Measurements from ENCODE around the gene TRERF1. TPM values are rescaled to one million over a fixed set of nuclear protein-coding genes. Genes with fewer than 3 reads are reported as not detected.
"Not testable (repeated sequence)": the region's sequence is repeated elsewhere in the genome, so short reads cannot be mapped to it uniquely, and the experiment has no call there.

TRERF1 gene
- total RNA-seq, 1 donor from 2014 or later, result 0.40 TPM

DNA sequence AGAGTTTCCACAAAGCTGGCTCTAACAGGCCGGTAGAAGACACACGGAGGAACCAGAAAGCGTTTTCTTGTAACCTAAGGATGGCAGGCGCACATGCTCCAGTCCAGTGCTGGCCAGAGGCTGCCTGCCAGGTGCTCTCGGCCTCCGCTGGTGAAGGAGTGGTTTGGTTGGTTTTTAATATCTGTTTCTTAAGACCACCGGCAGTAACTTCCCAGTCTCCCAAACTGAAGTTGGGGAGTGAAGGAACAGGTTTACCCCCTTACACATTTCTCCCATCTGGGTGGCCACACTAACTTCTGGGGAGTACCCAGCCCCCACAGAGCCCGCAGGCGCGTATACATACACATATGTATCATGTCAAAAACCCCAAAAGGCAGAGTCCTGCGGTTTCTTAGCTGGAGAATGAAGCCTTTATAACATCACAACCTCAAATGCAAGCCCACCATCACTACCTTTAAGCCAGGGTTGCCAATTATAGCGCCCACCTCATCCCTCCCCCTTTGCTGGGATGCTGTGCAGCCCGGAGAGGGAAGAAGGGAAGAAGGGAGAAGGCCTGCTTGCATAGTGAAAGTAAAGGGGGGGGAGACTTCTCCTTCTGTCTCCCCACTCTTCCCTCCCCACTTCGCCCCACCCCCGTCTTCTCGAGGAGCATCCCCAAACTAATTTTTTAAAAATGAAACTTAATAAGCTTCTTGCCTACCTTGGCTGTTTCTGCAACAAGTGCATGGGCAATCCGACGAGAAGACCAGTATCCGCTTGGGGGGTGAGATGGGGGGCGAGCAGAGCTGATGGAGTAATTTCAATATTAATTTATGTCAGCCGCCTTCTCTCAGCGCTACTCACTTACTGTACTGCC, 1.0 kb downstream of the TRERF1 start:
- DNase-seq (ENCODE audit: low read depth, low spot score), result no peak

DNA sequence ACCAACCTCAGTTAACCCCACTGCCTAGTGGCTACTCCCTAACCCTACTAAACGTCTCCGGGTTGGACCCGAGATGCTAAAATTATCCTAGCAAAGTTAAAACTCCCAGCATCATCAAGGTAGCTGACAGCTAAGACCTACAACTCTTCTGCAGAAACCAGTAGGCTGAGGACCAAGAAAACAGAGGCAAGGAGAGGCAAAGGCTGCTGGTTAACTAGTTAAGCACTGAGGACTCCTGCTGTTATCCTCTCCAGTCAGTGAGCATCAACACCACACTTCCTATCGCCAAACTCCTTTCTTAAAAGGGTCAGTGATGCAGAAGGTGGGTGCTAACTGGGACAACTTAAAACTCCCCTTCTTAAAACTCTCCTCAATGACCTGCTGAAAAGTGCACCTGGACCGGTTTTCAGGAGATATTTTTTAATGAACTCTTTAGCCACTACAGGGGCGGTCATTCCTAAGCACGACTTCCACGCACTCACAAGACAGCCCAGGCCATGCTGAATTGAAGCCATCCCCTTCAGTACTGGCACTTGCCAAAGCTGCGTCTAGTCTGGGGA, 1.7 kb downstream of the TRERF1 start:
- no peak for DNase-seq (ENCODE audit: low read depth, low spot score)

DNA sequence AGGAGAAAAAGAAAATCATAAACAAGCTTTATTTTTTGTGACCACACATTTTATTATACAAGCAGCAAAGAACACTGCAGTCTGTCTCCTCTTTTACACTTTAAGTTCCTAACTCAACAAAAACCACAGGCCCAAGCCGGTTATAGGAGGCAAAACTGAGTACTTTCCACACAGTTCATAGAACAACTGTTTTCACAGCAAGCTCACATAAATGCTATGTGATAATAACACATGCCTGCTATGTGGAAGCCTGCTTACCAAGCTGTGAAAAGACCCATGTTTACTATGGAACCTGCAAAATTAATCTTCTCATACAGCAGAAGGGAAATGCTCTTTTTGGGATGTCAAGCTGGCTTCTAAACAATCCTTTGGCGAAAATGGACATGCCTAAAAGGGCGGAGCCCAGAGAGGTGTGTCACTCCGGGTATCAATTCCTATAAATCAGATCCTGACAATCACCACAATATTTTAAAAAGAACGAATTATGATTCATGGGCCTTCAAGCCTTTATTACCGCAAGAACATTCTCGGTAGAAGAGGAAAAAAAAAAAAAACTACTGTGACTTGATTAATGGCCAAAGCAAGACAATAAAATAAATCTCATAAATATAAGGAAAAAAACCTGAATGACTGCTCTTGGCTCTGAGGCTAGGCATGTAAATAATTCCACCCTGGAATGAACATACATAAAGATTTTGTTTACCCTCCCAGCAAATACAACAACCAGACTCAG, 2.6 kb downstream of the TRERF1 start:
- DNase-seq (ENCODE audit: low read depth, low spot score), result no peak

DNA sequence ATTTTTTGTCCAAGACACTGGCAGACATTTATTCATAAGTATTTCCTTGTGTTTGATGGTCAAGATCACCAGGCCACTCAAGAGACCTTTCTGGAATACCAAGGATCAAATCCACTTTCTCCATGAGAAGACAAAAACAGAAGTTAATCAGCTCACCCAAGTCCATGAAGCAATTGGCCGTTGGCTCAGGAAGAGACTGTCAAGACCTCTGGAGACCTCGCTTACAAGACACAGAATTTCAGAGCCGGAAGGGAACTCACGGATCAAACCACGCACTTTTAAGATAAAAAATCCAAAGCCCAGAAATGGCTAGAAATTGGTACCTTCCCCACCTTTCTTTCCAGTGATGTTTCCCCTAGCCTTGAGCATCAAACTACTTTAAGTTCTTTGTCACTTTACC, 3.3 kb downstream of the TRERF1 start:
- DNase-seq (ENCODE audit: low read depth, low spot score), result no peak

DNA sequence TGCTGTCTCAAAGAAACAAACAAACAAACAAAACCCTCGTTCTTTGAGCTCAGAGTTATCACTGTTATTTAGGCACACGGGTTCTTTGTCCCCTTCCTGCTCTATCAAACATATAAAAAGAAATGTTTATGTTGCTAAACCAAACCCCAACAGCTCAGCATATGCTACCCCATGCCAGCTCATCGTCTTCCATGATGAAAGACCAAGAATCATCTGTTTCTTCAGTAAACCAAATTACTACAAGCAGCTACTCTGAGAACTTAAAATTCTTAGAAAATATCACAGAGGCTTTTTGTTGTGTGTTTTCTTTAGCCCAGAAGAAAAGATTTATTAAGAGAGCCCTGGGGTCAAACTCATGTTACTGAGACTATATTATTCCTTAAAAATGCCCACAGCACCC, 4.7 kb downstream of the TRERF1 start:
- no peak for DNase-seq (ENCODE audit: low read depth, low spot score)

DNA sequence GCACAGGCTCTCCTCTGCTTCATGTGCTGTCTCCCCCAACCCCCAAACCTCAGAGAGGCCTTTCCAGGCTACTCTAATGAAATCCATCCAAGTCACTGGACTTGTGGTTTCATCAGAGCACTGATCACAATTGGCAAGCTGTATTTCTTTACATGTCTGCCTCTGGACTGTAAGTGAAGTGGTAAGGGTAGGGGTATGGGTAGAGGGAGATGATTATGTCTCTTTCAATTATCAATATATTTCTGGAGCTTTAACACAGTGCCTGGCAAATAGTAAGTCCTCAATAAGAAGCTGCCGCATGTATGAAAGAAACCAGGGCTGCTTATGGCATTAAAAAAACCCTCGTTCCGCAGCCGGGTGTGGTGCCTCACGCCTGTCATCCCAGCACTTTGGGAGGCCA, 5.4 kb downstream of the TRERF1 start:
- no peak for DNase-seq (ENCODE audit: low read depth, low spot score)

DNA sequence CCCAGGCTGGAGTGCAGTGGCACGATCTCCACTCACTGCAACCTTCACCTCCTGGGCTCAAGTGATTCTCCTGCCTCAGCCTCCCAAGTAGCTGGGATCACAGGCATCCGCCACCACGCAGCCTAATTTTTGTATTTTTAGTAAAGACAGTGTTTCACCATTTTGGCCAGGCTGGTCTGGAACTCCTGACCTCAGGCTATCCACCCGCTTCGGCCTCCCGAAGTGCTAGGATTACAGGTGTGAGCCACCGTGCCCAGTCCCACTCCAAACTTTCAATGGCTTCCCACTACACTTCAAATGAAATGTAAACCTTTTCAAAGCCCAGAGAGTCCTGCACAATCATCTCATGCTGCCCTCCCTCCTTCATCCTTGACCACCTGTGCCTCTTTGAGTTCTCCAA, 5.8 kb downstream of the TRERF1 start:
- DNase-seq (ENCODE audit: low read depth, low spot score), result not testable (repeated sequence)

DNA sequence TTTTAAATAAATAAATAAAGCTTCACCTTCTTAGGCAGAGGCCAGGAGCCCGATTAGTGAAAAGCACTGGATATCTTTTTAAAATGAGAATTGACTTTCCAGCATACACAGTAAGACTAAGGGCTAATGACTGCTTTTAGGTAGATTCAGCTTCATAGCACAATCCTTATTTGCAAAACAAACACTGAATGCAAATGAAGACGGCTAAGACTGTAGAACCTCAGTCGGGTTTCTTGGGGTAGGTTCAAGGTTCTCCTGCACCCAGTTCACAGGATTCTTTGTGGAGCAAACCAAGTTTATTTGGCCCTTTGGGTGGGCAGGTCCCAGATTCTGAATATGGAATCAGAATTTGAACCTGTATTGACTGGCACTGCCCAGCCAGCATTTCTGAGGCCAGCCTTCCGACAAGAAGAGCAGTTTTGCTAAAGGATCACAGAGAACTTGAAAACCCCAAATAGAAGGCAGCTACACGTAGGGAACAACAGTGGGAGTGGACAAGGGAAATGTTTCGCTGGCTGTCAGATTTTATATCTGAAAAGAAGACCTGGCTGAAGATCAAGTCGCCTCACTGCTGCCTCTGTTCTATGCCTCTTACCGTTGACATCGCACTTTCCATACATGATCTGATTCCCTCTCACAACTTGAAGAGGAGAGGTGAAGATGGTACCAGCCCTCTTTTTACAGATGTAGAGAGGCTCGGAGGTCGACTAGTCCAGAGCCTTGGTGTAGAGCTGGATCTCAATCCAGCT, 8.2 kb downstream of the TRERF1 start:
- no peak for DNase-seq (ENCODE audit: low read depth, low spot score)

DNA sequence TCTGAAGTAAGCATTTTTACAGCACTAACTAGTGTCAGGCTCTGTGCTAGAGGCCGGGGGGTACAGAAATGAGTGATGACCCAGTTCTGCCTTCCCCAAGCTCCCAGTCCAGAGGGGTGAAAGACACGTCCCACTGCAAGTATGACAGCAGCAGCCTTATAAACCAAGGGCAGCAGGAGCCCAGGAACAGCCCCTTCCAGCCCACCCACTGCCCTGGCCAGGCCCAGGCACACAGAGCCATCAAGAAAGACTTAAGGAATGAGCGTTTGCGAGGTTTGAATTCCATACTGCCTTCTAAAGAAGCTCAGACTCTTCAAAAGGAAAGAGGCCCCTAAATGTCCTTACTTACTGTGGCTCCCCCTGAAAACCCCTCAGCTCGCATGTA, 10.0 kb downstream of the TRERF1 start:
- no peak for DNase-seq (ENCODE audit: low read depth, low spot score)

DNA sequence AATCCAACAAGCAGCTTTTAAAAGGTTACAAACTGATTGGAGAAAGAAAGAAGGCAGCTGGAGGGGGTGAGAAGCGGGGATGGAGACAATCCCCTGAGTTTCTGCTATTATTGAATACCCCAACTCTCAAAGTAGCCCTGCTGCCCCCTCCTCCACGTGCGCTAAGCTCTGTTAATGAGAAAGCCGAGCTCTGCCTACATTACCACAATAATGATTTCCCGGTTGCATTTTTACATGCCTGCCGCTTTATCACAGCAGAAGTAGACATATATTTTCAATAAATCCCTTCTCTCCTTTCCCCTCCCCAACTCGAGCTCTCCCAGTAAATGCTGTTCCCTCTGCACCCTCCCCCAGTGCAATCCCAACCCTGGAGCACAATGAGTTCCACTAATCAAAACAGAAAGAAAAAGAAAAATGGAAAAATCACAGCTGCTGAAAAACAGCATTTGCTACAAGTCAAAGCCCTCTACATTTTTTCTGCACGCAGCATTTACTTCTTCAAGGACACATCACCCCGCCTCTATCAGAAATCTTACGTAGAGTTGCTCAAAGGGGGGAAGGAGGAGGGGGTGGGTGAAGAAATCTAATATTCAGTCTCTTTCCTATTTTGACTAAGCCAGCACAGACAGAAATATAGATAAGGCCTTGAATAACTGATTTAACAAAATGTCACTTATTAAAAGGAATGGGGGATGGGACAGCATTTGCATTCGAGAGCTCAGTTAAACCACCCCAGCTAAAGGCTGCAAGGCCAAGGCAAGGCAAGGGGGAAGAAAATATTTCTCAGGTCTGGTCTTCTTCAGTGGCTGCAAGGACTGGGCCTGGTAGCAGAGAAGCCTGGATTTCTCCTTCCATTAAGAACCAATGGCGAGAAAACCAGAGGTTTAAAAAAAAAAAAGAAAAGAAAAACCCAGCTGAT, 10.7 kb downstream of the TRERF1 start:
- DNase-seq (ENCODE audit: low read depth, low spot score), result no peak

DNA sequence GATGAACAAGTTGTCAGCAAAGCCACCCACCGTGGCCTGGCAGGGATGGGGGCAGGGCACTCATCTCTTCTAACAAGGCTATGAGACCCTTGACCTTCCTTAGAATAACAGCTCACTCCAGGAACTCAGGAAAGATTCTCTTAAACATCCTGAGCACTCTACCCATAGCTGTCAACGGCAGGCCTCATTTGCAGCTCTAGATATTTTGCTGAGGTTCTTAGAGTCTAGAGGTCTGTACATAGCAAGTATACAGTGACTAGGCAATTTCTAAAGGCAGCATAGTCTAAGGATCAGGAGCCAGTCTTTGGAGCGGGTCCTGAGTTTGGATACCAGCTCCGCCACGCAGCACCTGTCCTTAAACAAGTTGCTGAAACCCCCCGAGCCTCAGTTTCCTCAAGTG, 11.7 kb downstream of the TRERF1 start:
- DNase-seq (ENCODE audit: low read depth, low spot score), result no peak

DNA sequence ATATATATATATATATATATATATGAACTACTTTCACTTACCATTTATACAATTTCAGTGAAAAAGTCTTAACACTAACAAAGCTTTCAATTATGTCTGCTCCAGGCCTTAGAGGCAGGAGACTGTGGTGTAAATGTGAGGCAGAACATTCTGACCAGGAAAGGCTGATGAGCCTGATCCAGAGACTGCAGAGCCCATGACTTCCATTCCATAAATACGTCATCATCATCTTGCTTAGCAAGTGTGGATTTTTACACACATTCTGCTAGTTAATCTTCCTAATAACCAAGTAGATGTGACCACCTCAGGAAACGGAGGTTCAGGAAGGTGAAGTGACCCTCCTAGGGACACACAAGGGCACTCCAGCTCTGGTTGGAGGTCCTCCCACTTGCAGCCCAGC, 14.9 kb downstream of the TRERF1 start:
- DNase-seq (ENCODE audit: low read depth, low spot score), result no peak

DNA sequence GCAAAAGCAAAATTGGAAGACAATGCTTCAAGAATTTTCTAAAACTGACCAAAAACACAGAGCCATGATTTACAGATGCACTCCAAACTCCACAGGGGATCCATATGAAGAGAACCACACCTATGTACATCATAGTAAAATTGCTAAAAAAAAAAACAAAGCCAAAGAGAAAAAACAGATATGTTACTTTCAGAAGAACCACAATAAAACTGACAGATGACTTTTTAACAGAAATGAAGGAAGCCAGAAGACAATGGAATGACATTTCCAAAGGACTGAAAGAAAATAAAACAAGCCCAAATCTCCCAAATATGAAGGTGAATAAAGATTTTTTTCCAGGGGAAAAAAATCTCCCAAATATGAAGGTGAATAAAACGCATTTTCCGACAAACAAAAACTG, 17.5 kb downstream of the TRERF1 start:
- DNase-seq (ENCODE audit: low read depth, low spot score), result no peak

DNA sequence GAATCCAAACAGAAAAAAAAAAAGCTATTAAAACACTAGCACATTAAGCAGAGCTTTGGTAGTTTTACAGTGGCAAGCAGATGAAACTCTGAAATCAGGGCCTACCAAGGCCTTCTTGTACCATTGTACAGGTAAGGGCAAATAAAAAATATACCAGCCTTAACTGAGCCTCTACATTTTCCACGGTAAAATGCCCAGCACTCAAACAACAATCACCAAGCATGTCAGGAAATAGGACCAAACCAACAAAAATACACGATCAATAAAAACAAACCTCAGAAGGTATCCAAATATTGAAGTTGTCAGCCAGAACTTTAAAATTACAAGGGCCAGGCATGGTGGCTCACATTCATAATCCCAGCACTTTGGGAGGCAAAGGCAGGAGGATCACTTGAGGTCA, 18.3 kb downstream of the TRERF1 start:
- no peak for DNase-seq (ENCODE audit: low read depth, low spot score)

DNA sequence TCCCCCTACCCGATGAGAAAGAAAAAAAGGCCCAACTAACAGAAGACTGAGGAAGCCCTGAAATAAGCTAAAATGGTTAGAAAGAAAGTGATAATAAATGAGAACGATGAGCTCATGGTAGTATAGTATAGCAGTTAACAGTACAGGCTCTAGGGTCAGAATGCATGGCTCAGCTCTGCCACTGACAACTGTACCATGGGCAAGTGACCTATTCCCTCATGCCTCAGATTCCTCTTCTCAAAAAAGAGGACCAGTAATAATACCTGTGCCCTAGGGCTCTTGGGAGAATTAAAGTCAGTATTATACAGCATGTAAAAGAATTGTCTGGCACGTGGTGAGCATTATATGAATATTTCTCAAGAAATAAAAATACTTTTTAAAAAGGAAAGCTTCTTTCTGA, 19.8 kb downstream of the TRERF1 start:
- DNase-seq (ENCODE audit: low read depth, low spot score), result no peak

DNA sequence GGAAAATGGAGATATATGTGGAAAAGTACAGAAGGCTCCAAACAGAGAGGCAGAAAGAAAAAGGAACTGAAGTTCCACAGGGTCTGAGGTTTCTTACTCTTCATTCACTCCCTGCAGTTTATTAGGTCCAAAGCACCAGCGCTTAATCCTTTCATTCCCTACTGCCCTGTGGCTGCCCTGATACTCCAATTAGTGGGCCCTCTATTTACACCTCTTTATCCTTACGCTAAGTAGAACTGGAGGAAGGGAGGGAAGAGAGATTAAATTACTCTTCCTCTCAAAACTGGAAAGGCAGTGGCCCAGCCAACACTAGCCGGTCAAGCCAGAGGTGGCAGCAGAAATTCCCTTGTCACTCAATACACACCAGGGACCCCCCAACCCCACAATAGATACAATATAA, 20.4 kb downstream of the TRERF1 start:
- DNase-seq (ENCODE audit: low read depth, low spot score), result no peak

DNA sequence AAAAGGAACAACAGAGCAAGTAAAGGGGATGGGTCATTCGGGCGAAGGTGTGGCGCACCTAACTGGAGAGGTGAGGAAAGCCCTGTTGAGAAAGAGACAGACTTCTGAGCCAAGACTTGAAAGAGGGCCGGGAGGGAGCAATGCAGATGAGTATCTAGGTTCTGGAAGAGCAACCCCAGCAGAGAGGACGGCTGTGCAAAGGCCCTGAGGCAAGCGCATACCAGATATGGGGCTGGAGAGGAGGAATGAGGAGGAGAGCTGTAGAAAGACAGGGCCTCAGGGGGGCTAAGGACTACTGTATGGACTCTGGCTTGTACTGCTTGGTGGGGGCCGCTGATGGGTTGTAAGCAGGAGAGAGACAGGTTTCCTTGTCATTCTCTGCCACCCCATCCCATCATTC, 21.9 kb downstream of the TRERF1 start:
- DNase-seq (ENCODE audit: low read depth, low spot score), result no peak

DNA sequence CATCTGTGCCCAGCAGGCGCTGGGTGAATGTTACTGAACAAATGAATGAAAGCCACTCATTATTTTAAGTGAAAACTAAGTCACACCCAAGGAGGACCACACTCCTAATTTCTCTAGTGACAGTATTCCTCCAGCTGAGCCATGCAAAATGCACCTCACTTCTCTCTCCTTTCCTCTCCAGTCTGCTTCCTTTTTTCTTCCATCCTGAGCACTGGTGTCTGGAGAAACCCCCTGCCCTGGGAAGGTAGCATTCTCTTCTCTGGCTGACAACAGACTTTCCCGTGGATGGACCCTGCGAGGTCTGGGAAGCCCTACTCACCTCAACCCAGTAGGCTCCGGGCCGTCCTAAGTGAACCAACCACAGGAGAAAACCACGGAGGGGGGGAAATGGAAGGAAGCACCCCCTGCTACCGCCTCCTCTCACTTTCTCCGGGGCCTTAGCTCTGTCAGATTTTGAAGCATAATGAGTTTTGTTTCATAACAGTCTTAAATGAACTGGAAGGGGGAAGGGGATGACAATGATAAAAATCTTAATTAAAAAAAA, 22.6 kb downstream of the TRERF1 start:
- DNase-seq (ENCODE audit: low read depth, low spot score), result no peak

DNA sequence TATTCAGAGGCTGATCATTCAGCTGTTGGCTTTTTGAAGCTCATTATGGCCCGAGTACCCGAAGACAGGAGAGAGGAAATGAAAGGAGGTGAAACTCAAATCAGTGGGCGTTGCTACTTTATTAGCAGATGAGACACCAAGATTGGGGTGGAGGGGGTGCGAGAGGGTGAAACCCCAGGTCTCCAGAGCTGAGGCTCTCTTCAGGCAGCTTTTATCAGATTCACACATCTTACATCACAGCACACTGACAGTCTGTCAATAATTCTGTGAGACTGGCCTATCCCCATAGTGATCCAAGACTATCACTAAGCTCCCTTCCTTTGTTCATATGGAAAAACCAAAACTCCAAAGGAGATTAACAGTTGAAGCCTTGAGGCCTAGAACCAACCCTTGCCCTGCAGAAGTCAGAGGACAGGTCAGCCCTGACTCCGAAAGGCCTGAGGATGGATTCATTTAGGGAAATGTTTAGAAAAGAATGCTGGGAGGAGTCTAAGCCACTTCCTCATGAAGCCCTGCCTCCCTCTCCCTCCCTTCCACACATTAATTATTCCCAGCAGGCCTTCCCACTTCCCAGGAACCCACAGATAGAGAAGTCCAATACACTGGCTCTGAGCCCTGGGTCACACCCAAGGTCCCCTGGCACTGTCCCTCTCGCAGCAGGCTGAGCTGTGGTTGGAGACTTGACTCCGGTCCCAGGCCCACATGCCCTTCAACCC, 23.2 kb downstream of the TRERF1 start:
- no peak for DNase-seq (ENCODE audit: low read depth, low spot score)

DNA sequence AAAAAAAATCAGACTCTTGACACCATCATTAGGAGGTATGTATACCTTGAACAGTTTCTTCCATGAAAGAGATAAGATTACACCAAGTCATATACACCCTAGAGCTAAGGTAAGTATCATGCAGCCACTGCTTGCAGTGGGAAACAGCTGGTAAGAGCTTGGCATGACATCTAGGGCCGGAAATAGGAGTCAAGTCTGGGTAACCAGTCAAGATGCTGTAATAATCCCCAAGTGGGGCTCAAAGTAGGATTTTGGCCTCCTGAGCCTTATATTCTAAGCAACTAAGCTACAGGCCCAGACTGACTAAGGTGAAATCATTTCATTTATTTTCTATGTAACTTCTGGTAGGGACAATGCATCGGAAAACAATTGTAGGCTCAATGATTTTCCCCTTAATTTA, 23.9 kb downstream of the TRERF1 start:
- no peak for DNase-seq (ENCODE audit: low read depth, low spot score)
